Esophagus squamous epithelium (tissue), 5 donors: ENCODE data around the gene CHST8. TPM values are rescaled to one million over a fixed set of nuclear protein-coding genes. Genes with fewer than 3 reads are reported as not detected.

Source experiments
- DNase-seq: peaks from one replicate; lab custom pipeline; 2025; lab: John Stamatoyannopoulos, UW
- H3K27ac ChIP-seq, 4 donors: fragments of 200-600 bp; sonication (generic); one replicate each; pipeline ENCODE4 v1.5.1; 2016 to 2019; ENCODE audit warnings: mild to moderate bottlenecking in 1 of 4
- H3K27me3 ChIP-seq, 4 donors: fragments of 200-600 bp; sonication (generic); 1 replicate in 3 of 4; 2 replicates in 1 of 4; pipeline versions ENCODE4 v1.5.1 to v1.6.0; 2017 to 2021; ENCODE audit warnings: antibody characterized with exemption in 1 of 4
- H3K36me3 ChIP-seq, 3 donors: fragments of 200-600 bp; sonication (generic); one replicate each; pipeline ENCODE4 v1.5.1; 2016 to 2019
- H3K4me1 ChIP-seq, 3 donors: fragments of 200-600 bp; sonication (generic); one replicate each; pipeline ENCODE4 v1.5.1; 2017 to 2019
- H3K4me3 ChIP-seq, 4 donors: fragments of 200-600 bp; sonication (generic); 1 replicate in 3 of 4; 2 replicates in 1 of 4; pipeline ENCODE4 v1.5.1; 2016 to 2019; ENCODE audit warnings: mild to moderate bottlenecking in 2 of 4, moderate library complexity in 1 of 4
- H3K9me3 ChIP-seq, 3 donors: fragments of 200-600 bp; sonication (generic); one replicate each; pipeline ENCODE4 v1.5.1; 2016 to 2019
- CTCF ChIP-seq, 6 experiments: fragments of 450-650 bp in 4 of 6; fragments of 200-600 bp in 2 of 6; sonication (generic) in 2 of 6; IDR thresholded peaks; one replicate each; pipeline ENCODE4 v1.5.1; 2016 to 2019; ENCODE audit warnings: antibody characterized with exemption in 6 of 6, mild to moderate bottlenecking in 4 of 6, moderate library complexity in 4 of 6
- POLR2A ChIP-seq, 4 donors: fragments of 450-650 bp; IDR thresholded peaks; one replicate each; pipeline ENCODE4 v1.6.1; 2017; ENCODE audit warnings: antibody characterized with exemption in 4 of 4, mild to moderate bottlenecking in 4 of 4, moderate library complexity in 3 of 4
- WGBS, 2 donors: methylation state at CpG; one replicate each; pipeline ENCODE4 v1.1.5; 2018; 5-methylcytosine and 5-hydroxymethylcytosine counted together
- intact Hi-C: fragments of 100-400 bp; cut with DNase I; formaldehyde crosslinking; loops from one replicate; pipeline ENCODE4 v1.15.0; 2022
- total RNA-seq, 4 donors: library from RNA; depleted of rRNA; stranded (reverse); fragments of >200 nt; gene quantifications; one replicate each; pipeline ENCODE4 v1.1.0, GENCODE V29; 2016
- donor health status: DM: yes; HTN: yes; CAD: no.

Gene CHST8
- total RNA-seq, 4 donors from 2014 or later, result 0.38 TPM; not detected in 3

GRCh38 chr19:33722456-33723239 is 100.9 kb downstream of the CHST8 start:
- no peak overlapping the region for H3K4me3 ChIP-seq
- no peaks in the 10 kb centered on the region for H3K4me1 ChIP-seq
- no peaks in the 10 kb centered on the region for H3K9me3 ChIP-seq
- TF ChIP-seq CTCF (IDR thresholded peaks at IDR 0.05) (no peak), POLR2A (IDR thresholded peaks at IDR 0.05) (no peak)
- intact Hi-C loops, result no loop called here
- peaks cover 0 to 70% (median 0%) of the 10 kb centered on the region in 4 donors for H3K27me3 ChIP-seq
- DNase-seq, result no peak
- no peaks in the 10 kb centered on the region for H3K36me3 ChIP-seq
- no peak overlapping the region for H3K27ac ChIP-seq
- WGBS, 2 donors, result 32 to 41% methylated on average over 10 to 11 of the region's 11 CpGs

- intact Hi-C loops, result no loop called here
- TF ChIP-seq CTCF (IDR thresholded peaks at IDR 0.05), result no peak
- H3K4me1 ChIP-seq, result no peaks in the 10 kb centered on the region
- no peaks in the 10 kb centered on the region for H3K36me3 ChIP-seq
- H3K27ac ChIP-seq, result no peak overlapping the region
- peaks cover 0 to 76% (median 0%) of the 10 kb centered on the region in 4 donors for H3K27me3 ChIP-seq
- H3K9me3 ChIP-seq, result no peaks in the 10 kb centered on the region
- no peak overlapping the region for H3K4me3 ChIP-seq
- WGBS, 2 donors, result 20 to 60% methylated on average over 1 of the region's 3 CpGs
- no peak for DNase-seq
Measured at GRCh38 chr19:33723512-33723911, 101.8 kb downstream of the CHST8 start.

GRCh38 chr19:33724021-33724720 is 102.4 kb downstream of the CHST8 start:
- Histone ChIP-seq H3K27ac (no peak overlapping the region), H3K4me3 (no peak overlapping the region), H3K36me3 (no peaks in the 10 kb centered on the region), H3K27me3 (peaks cover 0 to 76% (median 0%) of the 10 kb centered on the region in 4 donors), H3K4me1 (no peaks in the 10 kb centered on the region), H3K9me3 (no peaks in the 10 kb centered on the region)
- no peak for TF ChIP-seq CTCF (IDR thresholded peaks at IDR 0.05)
- TF ChIP-seq POLR2A (IDR thresholded peaks at IDR 0.05), result no peak
- intact Hi-C loops, result no loop called here
- DNase-seq, result no peak
- 60 to 67% methylated on average over 1 to 7 of the region's 15 CpGs for WGBS, 2 donors

- 71% methylated on average over 5 of the region's 7 CpGs; no CpG with 5 or more reads in 1 of the 2 donors for WGBS, 2 donors
- intact Hi-C loops, result no loop called here
- H3K27ac ChIP-seq, result no peak overlapping the region
- H3K27me3 ChIP-seq, result peaks cover 0 to 71% (median 0%) of the 10 kb centered on the region in 4 donors
- H3K4me1 ChIP-seq, result no peaks in the 10 kb centered on the region
- no peaks in the 10 kb centered on the region for H3K36me3 ChIP-seq
- no peak for DNase-seq
- TF ChIP-seq CTCF (IDR thresholded peaks at IDR 0.05), result no peak
- TF ChIP-seq POLR2A (IDR thresholded peaks at IDR 0.05), result no peak
- H3K9me3 ChIP-seq, result no peaks in the 10 kb centered on the region
- no peak overlapping the region for H3K4me3 ChIP-seq
Measured at GRCh38 chr19:33724721-33725060, 102.9 kb downstream of the CHST8 start.

- Histone ChIP-seq H3K4me1 (no peaks in the 10 kb centered on the region), H3K36me3 (no peaks in the 10 kb centered on the region), H3K27ac (no peak overlapping the region), H3K27me3 (peaks cover 0 to 65% (median 0%) of the 10 kb centered on the region in 4 donors), H3K4me3 (no peak overlapping the region), H3K9me3 (no peaks in the 10 kb centered on the region)
- no peak for TF ChIP-seq POLR2A (IDR thresholded peaks at IDR 0.05)
- TF ChIP-seq CTCF (IDR thresholded peaks at IDR 0.05), result no peak
- intact Hi-C loops, result no loop called here
- DNase-seq, result no peak
- 56 to 70% methylated on average over 6 of the region's 9 CpGs for WGBS, 2 donors
Measured at GRCh38 chr19:33725567-33725966, 103.8 kb downstream of the CHST8 start.
